ENCODE measurements around the gene CDHR2.

DNA sequence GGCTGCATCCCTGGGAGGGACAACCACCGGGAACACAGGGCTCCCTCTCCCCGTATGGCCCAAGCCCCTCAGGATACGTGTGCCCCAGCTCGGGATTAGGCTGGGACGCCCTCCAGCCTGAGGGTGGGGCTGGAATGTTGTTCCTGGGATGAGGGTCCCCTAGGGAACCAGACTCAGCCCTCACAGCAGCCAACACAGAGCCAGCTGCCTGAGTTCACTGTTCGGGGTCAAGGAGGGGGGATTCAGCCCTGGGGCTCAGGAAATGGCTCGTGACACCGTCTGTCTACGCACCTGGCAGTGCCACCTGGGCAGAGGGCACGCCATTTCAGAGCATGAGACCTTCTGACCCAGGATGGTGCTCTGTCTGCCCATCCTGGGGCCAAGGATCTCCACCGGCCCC, 20.8 kb upstream of the CDHR2 start:
- TF ChIP-seq, protein P1, sequence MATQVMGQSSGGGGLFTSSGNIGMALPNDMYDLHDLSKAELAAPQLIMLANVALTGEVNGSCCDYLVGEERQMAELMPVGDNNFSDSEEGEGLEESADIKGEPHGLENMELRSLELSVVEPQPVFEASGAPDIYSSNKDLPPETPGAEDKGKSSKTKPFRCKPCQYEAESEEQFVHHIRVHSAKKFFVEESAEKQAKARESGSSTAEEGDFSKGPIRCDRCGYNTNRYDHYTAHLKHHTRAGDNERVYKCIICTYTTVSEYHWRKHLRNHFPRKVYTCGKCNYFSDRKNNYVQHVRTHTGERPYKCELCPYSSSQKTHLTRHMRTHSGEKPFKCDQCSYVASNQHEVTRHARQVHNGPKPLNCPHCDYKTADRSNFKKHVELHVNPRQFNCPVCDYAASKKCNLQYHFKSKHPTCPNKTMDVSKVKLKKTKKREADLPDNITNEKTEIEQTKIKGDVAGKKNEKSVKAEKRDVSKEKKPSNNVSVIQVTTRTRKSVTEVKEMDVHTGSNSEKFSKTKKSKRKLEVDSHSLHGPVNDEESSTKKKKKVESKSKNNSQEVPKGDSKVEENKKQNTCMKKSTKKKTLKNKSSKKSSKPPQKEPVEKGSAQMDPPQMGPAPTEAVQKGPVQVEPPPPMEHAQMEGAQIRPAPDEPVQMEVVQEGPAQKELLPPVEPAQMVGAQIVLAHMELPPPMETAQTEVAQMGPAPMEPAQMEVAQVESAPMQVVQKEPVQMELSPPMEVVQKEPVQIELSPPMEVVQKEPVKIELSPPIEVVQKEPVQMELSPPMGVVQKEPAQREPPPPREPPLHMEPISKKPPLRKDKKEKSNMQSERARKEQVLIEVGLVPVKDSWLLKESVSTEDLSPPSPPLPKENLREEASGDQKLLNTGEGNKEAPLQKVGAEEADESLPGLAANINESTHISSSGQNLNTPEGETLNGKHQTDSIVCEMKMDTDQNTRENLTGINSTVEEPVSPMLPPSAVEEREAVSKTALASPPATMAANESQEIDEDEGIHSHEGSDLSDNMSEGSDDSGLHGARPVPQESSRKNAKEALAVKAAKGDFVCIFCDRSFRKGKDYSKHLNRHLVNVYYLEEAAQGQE (IDR thresholded peaks at IDR 0.05; ENCODE audit: low read depth) = no peak
- TF ChIP-seq, protein P2, sequence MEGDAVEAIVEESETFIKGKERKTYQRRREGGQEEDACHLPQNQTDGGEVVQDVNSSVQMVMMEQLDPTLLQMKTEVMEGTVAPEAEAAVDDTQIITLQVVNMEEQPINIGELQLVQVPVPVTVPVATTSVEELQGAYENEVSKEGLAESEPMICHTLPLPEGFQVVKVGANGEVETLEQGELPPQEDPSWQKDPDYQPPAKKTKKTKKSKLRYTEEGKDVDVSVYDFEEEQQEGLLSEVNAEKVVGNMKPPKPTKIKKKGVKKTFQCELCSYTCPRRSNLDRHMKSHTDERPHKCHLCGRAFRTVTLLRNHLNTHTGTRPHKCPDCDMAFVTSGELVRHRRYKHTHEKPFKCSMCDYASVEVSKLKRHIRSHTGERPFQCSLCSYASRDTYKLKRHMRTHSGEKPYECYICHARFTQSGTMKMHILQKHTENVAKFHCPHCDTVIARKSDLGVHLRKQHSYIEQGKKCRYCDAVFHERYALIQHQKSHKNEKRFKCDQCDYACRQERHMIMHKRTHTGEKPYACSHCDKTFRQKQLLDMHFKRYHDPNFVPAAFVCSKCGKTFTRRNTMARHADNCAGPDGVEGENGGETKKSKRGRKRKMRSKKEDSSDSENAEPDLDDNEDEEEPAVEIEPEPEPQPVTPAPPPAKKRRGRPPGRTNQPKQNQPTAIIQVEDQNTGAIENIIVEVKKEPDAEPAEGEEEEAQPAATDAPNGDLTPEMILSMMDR (IDR thresholded peaks at IDR 0.05 in 2 of 3, conservative IDR thresholded peaks at IDR 0.05 in 1 of 3; ENCODE audit: borderline replicate concordance in 1 of 3, insufficient read depth in 1 of 3, low read depth in 2 of 3, low read length in 2 of 3) = no peak
- TF ChIP-seq POLR2AphosphoS5 (IDR thresholded peaks at IDR 0.05; ENCODE audit: low read depth, low read length) (no peak), ZNF274 (IDR thresholded peaks at IDR 0.05; ENCODE audit: low read depth, low read length) (no peak), POLR2A (IDR thresholded peaks at IDR 0.05; ENCODE audit: borderline replicate concordance, extremely low read depth, insufficient read depth, insufficient read length) (no peak), JUND (IDR thresholded peaks at IDR 0.05) (no peak), FOSL1 (IDR thresholded peaks at IDR 0.05; ENCODE audit: low read depth) (no peak), EZH2phosphoT487 (IDR thresholded peaks at IDR 0.05; ENCODE audit: borderline replicate concordance) (no peak), SIN3A (IDR thresholded peaks at IDR 0.05; ENCODE audit: low read depth) (no peak), SP1 (IDR thresholded peaks at IDR 0.05; ENCODE audit: low read depth) (no peak)
- TF ChIP-seq, protein P3, sequence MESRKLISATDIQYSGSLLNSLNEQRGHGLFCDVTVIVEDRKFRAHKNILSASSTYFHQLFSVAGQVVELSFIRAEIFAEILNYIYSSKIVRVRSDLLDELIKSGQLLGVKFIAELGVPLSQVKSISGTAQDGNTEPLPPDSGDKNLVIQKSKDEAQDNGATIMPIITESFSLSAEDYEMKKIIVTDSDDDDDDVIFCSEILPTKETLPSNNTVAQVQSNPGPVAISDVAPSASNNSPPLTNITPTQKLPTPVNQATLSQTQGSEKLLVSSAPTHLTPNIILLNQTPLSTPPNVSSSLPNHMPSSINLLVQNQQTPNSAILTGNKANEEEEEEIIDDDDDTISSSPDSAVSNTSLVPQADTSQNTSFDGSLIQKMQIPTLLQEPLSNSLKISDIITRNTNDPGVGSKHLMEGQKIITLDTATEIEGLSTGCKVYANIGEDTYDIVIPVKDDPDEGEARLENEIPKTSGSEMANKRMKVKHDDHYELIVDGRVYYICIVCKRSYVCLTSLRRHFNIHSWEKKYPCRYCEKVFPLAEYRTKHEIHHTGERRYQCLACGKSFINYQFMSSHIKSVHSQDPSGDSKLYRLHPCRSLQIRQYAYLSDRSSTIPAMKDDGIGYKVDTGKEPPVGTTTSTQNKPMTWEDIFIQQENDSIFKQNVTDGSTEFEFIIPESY (IDR thresholded peaks at IDR 0.05; ENCODE audit: extremely low read depth, insufficient replicate concordance, low read length) = no peak
- TF ChIP-seq, protein P4, sequence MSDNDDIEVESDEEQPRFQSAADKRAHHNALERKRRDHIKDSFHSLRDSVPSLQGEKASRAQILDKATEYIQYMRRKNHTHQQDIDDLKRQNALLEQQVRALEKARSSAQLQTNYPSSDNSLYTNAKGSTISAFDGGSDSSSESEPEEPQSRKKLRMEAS (IDR thresholded peaks at IDR 0.05) = no peak

All from HCT116 (cell line).